OCI-LY3 (cell line): ENCODE results near the gene VAV2.

Source experiments
- H2AFZ ChIP-seq: fragments of 200-600, 300-600 bp; shearing (Covaris generic); 2 replicates; pipeline ENCODE4 v1.6.0; 2014; ENCODE audit warnings: antibody characterized with exemption, low read depth, low read length
- H3K27ac ChIP-seq: fragments of 200-600, 300-600 bp; sonication (generic); 2 replicates; pipeline ENCODE4 v1.5.1; 2014; ENCODE audit warnings: mild to moderate bottlenecking, low read length, moderate library complexity, mixed read lengths
- H3K27me3 ChIP-seq: fragments of 200-600, 300-600 bp; sonication (generic); 2 replicates; pipeline ENCODE4 v1.6.1; 2014; ENCODE audit warnings: low read depth, low read length, mixed read lengths
- H3K36me3 ChIP-seq: fragments of 200-600, 300-600 bp; sonication (generic); replicated peaks from 2 replicates; pipeline ENCODE3; 2014; ENCODE audit warnings: low read depth, low read length, mixed read lengths
- H3K4me1 ChIP-seq: fragments of 300-600, 200-600 bp; sonication (generic); 2 replicates; pipeline ENCODE4 v1.6.1; 2014; ENCODE audit warnings: low read length, mixed read lengths
- H3K4me2 ChIP-seq: fragments of 200-600, 300-600 bp; sonication (generic); 2 replicates; pipeline ENCODE4 v1.6.1; 2014; ENCODE audit warnings: low read length, mixed read lengths
- H3K4me3 ChIP-seq: fragments of 300-600, 200-600 bp; sonication (generic); 2 replicates; pipeline ENCODE4 v1.5.1; 2014; ENCODE audit warnings: antibody characterized with exemption, mild to moderate bottlenecking, low read length, moderate library complexity
- H3K79me2 ChIP-seq: fragments of 300-600, 200-600 bp; shearing (Covaris generic); 2 replicates; pipeline ENCODE4 v1.6.1; 2014; ENCODE audit warnings: mild to moderate bottlenecking, low read length, mixed read lengths
- H3K9ac ChIP-seq: fragments of 300-600, 200-600 bp; shearing (Covaris generic); 2 replicates; pipeline ENCODE4 v1.6.0; 2014; ENCODE audit warnings: mild to moderate bottlenecking, low read length, moderate library complexity
- H3K9me3 ChIP-seq: fragments of 200-600, 300-600 bp; shearing (Covaris generic); 2 replicates; pipeline ENCODE4 v1.6.1; 2014; ENCODE audit warnings: low read length, mixed read lengths; ENCODE audit not compliant: insufficient read depth
- H4K20me1 ChIP-seq: fragments of 200-600, 300-600 bp; sonication (generic); 2 replicates; pipeline ENCODE4 v1.6.1; 2016; ENCODE audit warnings: low read length, mixed read lengths; ENCODE audit not compliant: insufficient read depth
- EZH2phosphoT487 ChIP-seq: fragments of 200-600 bp; shearing (Covaris generic); IDR thresholded peaks from 2 replicates; pipeline ENCODE4 v1.6.1; 2018; ENCODE audit warnings: antibody characterized with exemption, mixed run types, low read depth
- TF ChIP-seq, protein P1 (sequence below): fragments of 200-600, 300-600 bp; sonication (generic); IDR thresholded peaks from 2 replicates; pipeline ENCODE4 v1.5.1; 2014; ENCODE audit warnings: antibody characterized with exemption, low read length, low read depth

The VAV2 gene

DNA sequence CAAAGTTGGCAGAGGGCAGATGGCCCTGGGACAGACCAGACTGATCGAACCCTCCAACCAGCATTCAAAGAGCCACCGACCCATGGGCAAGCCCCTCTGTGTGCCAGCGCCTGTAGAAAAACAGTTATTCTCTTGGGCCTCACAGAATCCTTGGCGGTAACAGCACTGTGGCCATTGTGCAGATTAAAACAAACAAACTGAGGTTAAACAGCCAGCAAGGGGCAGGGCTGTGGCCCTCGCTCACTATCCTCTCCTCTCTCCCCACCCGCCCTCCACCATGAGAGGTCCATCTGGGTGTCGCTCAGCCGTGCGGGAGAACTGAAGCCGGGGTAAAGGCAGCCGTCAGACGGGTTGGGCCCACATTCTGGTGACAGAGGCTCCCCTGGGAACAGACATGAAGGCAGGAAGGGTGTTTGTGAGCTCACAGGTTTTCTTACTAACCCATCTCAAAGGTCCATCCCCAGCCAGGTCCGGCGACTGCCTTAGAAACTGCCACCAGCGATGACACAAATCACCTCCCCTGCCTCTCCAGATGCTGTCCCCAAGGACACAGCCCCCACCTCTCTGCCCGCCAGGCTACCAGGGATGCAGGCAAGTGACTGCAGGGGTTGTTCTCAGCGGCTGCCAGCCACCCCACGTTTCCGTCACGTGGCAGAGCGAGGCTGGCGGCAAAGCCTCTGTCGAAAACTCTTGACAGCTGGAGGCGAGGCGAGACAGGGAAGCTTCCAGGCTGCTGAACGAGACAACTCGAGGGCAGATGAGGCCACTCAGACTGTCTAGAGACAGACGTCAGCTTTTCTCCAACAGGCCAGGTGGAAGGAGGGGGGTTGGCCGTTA lies 178.2 kb downstream of the VAV2 start:
- Histone ChIP-seq H3K4me1 (no peaks in the 10 kb centered on the region), H3K4me2 (no peak overlapping the region), H2AFZ (no peak overlapping the region), H3K27me3 (no peaks in the 10 kb centered on the region), H4K20me1 (peaks cover 12% of the 10 kb centered on the region), H3K79me2 (no peaks in the 10 kb centered on the region), H3K4me3 (no peak overlapping the region), H3K36me3 (peaks cover 4% of the 10 kb centered on the region), H3K27ac (no peak overlapping the region), H3K9ac (no peak overlapping the region), H3K9me3 (no peaks in the 10 kb centered on the region)
- TF ChIP-seq EZH2phosphoT487 = no peak
- TF ChIP-seq, protein P1, sequence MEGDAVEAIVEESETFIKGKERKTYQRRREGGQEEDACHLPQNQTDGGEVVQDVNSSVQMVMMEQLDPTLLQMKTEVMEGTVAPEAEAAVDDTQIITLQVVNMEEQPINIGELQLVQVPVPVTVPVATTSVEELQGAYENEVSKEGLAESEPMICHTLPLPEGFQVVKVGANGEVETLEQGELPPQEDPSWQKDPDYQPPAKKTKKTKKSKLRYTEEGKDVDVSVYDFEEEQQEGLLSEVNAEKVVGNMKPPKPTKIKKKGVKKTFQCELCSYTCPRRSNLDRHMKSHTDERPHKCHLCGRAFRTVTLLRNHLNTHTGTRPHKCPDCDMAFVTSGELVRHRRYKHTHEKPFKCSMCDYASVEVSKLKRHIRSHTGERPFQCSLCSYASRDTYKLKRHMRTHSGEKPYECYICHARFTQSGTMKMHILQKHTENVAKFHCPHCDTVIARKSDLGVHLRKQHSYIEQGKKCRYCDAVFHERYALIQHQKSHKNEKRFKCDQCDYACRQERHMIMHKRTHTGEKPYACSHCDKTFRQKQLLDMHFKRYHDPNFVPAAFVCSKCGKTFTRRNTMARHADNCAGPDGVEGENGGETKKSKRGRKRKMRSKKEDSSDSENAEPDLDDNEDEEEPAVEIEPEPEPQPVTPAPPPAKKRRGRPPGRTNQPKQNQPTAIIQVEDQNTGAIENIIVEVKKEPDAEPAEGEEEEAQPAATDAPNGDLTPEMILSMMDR = no peak

DNA sequence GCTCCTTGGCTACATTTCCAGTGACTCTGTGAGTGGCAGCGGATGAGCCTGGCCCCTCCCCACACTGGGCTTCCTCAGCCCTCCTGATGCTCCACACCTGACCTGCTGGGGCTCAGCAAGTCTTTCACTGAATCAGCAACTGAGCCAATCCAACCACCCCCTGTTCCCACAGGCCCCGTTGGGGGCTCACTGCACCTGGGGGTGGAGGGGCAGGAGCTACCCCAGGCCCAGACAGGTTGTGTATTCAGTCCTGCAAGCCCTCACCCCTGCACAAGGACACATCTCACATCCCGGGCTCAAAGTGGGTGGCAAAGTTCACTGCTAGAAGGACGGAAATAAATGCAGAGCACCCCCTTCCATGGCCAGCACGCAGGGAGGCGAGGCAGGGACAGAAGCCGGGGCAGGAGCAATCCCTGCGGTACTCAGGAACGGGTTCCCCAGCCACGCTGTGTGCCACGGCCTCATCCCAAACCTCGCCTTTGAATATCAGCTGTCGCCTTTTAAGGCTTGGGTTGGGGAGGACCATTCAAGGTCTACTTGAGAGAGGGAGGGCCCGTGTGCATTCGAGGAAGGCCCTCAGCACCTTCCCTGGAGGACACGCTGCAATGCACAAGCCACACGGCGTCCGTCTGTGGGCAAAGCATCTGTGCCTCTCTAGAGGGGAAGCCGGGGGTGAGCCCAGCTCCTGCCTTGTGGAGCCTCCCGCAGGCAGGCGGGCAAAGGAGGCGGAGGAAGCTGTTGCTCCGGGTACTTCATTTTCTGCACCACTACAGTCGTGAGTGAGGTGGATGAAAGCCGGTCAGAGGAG lies 179.0 kb downstream of the VAV2 start:
- peaks cover 4% of the 10 kb centered on the region for H3K36me3 ChIP-seq

DNA sequence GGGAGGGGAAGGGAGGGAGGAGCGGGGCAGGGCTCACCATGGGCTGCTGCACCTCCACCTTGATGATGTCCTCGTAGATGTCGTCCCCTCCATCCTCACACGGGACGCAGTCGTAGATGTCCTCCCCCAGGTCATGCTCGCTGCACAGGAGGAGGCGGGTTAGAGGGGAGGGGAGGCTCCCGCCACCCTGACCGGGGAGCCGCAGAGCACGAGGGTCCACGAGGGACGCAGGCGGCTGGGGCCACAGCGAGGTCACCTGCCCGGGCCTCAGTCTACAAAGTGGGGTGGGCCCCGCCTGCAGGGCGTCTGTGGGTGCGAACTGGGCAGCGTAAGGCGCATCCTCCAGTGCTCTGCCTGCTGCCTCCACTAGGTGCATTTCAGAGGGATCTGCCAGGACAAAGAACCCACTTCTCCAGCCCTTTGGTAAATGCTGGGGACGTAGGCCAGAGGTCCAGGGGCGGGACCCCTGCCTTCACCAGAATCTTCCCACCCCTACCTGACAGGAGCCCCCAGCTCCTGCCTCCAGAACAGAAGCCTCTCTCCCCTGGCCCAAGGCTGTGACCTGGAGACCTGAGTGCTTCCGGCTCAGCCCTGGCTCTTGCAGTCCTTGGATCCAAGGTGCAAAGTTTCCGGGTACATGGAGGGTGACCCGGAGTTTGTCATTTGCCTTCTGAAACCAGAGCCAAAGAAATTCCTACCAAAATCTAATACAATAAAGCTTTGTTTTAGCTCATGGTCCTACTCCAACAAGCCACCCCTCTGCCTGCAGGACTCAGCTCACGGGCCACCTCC lies 179.9 kb downstream of the VAV2 start:
- H3K9ac ChIP-seq = no peak overlapping the region
- H3K27me3 ChIP-seq = no peaks in the 10 kb centered on the region
- no peak overlapping the region for H3K4me3 ChIP-seq
- TF ChIP-seq EZH2phosphoT487 = no peak
- TF ChIP-seq, protein P1 = no peak
- no peaks in the 10 kb centered on the region for H3K79me2 ChIP-seq
- H2AFZ ChIP-seq = no peak overlapping the region
- H3K4me2 ChIP-seq = no peak overlapping the region
- H3K9me3 ChIP-seq = no peaks in the 10 kb centered on the region
- no peak overlapping the region for H3K27ac ChIP-seq
- H3K36me3 ChIP-seq = peaks cover under 1% of the 10 kb centered on the region
- H4K20me1 ChIP-seq = peaks cover 12% of the 10 kb centered on the region
- no peaks in the 10 kb centered on the region for H3K4me1 ChIP-seq

More for the DNA sequence above, 179.0 kb downstream of the VAV2 start:
- Histone ChIP-seq H3K9me3 (no peaks in the 10 kb centered on the region), H3K4me2 (no peak overlapping the region), H2AFZ (no peak overlapping the region), H4K20me1 (peaks cover 12% of the 10 kb centered on the region), H3K27me3 (no peaks in the 10 kb centered on the region), H3K9ac (no peak overlapping the region), H3K4me1 (no peaks in the 10 kb centered on the region), H3K27ac (no peak overlapping the region), H3K79me2 (no peaks in the 10 kb centered on the region), H3K4me3 (no peak overlapping the region)
- no peak for TF ChIP-seq EZH2phosphoT487
- TF ChIP-seq, protein P1 = no peak
